ENCODE measurements around the gene TRPC1. TPM values are rescaled to one million over a fixed set of nuclear protein-coding genes. Genes with fewer than 3 reads are reported as not detected.
"Not testable (repeated sequence)": the region's sequence is repeated elsewhere in the genome, so short reads cannot be mapped to it uniquely, and the experiment has no call there.

Gene TRPC1
- total and polyA plus RNA-seq, 5 donors = 11.1 to 23.6 (median 21.1) TPM

DNA sequence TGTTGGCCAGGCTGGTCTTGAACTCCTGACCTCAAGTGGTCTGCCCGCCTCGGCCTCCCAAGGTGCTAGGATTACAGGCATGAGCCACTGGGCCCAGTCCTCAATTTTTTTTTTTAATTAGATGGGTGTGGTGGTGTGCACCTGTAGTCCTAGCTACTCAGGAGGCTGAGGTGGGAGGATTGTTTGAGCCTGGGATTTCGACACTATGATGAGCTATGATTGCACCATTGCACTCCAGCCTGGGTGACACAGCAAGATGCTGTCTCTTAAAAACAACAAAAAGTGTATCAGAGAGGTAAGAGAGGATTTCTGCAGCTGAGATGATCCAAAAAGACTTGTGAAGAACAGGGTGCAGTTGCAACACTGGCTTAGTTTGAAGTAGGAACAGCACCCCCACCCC, 9.0 kb upstream of the TRPC1 start:
- H3K9me3 ChIP-seq (ENCODE audit: control insufficient read depth, low read length); ATAC-seq; H3K4me3 ChIP-seq (ENCODE audit: low read length); H3K27me3 ChIP-seq (ENCODE audit: control insufficient read depth, insufficient read depth); DNase-seq; intact Hi-C loops (cut with DNase I); H3K27ac ChIP-seq (ENCODE audit: low read length); H3K4me1 ChIP-seq (ENCODE audit: control insufficient read depth, insufficient read depth, low read length): not testable (repeated sequence)
- 95% methylated on average over 3 of the region's 3 CpGs for WGBS

DNA sequence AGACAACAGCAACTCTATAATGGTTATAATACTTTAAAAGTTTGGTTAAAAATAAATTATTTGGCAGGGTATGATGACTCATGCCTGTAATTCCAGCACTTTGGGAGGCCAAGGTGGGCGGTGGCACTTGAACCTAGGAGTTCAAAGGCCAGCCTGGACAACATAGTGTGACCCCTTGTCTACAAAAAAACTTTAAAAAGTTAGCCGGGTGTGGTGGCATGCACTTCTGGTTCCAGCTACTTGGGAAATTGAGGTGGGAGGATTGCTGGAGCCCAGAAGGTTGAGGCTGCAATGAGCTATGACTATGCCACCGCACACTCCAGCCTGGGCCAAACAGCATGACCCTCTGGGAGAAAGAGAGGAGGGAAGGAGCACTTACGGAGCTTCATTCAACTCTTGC, 7.7 kb upstream of the TRPC1 start:
- no peaks in the 10 kb centered on the region for H3K9me3 ChIP-seq (ENCODE audit: control insufficient read depth, low read length)
- no peak overlapping the region for H3K4me3 ChIP-seq (ENCODE audit: low read length)
- no peak for ATAC-seq
- no peaks in the 10 kb centered on the region for H3K4me1 ChIP-seq (ENCODE audit: control insufficient read depth, insufficient read depth, low read length)
- H3K27me3 ChIP-seq (ENCODE audit: control insufficient read depth, insufficient read depth) = no peaks in the 10 kb centered on the region
- 88% methylated on average over 4 of the region's 4 CpGs for WGBS
- intact Hi-C loops (cut with DNase I) = no loop called here
- no peak overlapping the region for H3K27ac ChIP-seq (ENCODE audit: low read length)
- DNase-seq = no peak

DNA sequence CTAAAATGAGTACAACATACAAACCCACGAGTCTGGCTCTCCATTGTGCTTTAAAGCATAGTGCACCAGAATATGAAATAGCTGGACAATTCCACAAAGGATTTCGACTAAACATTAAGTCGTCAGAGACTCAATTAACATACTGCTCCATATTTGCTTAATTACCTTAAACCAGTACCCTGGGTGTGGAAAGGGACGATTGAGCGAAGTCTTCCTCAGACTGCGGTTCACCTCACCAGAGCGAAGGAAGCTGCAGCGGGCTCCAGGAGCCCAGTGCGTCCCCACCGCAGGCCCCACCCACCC, 218 bp upstream of the TRPC1 start:
- peak in 1 of 2 donors; percentile 21 for ATAC-seq
- H3K27ac ChIP-seq (ENCODE audit: low read length) = peak overlapping the region; percentile 18
- H3K27me3 ChIP-seq (ENCODE audit: control insufficient read depth, insufficient read depth) = no peaks in the 10 kb centered on the region
- no peaks in the 10 kb centered on the region for H3K4me1 ChIP-seq (ENCODE audit: control insufficient read depth, insufficient read depth, low read length)
- no peak for DNase-seq
- intact Hi-C loops (cut with DNase I) = no loop called here
- H3K4me3 ChIP-seq (ENCODE audit: low read length) = peak overlapping the region; percentile 85
- H3K9me3 ChIP-seq (ENCODE audit: control insufficient read depth, low read length) = no peaks in the 10 kb centered on the region
- WGBS = under 1% methylated on average over 10 of the region's 10 CpGs

DNA sequence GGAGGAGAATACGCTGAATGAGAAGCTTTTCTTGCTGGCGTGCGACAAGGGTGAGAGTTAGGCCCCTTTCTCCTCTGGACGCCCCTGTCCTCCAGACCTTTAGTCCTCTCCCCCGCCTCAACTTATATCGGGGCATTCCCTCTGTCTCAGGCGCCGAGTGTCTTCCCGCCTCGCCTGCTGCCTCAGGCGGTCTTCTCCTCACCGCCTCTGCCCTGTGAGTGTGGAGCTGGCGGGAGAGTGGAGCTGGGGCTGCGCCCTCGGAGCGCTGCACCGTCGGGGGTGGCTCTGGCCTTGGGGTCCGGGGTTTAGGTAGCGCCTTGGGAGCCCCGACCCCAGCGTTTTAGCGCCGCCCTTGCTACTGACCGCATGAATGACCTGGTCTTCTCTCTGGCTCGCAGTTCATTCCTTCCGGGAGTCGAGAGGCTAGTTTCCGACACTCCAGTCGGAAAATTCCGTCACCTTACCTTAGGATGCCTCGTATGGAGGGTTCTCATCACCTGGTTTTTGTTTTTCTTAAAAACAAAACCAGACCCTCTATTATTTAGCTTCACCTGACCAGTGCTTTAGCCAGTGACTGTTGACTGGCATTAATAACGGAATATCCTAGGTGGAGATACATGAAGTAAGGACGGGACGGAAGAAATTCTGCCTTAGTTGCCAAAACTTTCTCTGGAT, 985 bp downstream of the TRPC1 start:
- intact Hi-C loops (cut with DNase I) = no loop called here
- Histone ChIP-seq H3K27me3 (ENCODE audit: control insufficient read depth, insufficient read depth) (no peaks in the 10 kb centered on the region), H3K9me3 (ENCODE audit: control insufficient read depth, low read length) (no peaks in the 10 kb centered on the region), H3K4me3 (ENCODE audit: low read length) (peak overlapping the region; percentile 85), H3K4me1 (ENCODE audit: control insufficient read depth, insufficient read depth, low read length) (no peaks in the 10 kb centered on the region), H3K27ac (ENCODE audit: low read length) (peak overlapping the region; percentile 99)
- DNase-seq (peak; percentile 39 to 71 (median 69)), ATAC-seq (peak; percentile 62 to 73)
- 3% methylated on average over 35 of the region's 35 CpGs for WGBS

DNA sequence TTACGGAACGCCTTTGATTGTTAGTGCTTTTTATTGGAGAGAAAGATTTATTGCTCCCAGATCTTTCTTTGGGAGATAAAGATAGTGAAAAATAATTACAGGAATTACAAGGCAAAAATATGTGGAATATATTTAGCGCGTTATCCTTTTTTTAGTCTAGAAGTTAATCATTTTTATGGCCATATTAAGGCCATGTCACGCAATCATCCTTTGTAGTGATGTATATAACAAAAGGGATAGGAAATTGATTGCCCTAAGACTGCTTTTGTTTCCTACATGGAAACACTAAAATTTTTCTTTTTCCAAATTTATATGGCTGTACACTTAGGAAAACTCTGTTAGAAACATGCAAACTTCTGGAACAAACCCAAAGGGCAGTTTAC, 1.5 kb downstream of the TRPC1 start:
- Histone ChIP-seq H3K4me3 (ENCODE audit: low read length) (peak overlapping the region; percentile 85), H3K27ac (ENCODE audit: low read length) (no peak overlapping the region), H3K4me1 (ENCODE audit: control insufficient read depth, insufficient read depth, low read length) (no peaks in the 10 kb centered on the region), H3K27me3 (ENCODE audit: control insufficient read depth, insufficient read depth) (no peaks in the 10 kb centered on the region), H3K9me3 (ENCODE audit: control insufficient read depth, low read length) (no peaks in the 10 kb centered on the region)
- intact Hi-C loops (cut with DNase I) = no loop called here
- DNase-seq = no peak
- WGBS = 58% methylated on average over 5 of the region's 5 CpGs
- ATAC-seq = no peak

DNA sequence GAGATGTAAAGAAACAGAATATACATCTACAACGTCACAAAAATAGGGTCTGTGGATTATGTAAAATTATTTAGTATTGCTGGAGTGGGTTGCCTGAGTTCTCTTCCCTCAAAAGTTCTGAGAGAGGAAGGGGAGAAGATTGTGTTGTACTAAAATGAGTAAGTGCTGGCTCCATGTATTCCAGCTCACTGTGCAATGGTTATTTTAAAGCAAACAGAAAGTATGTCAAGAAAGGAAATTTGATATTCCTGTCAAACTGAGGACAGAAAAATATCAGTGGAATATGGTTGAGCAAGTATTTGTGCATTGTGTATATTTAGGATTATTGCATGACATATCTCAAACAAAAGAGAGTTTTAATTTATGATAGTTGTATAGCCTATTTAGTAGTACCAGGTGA, 2.2 kb downstream of the TRPC1 start:
- Histone ChIP-seq H3K9me3 (ENCODE audit: control insufficient read depth, low read length) (no peaks in the 10 kb centered on the region), H3K4me3 (ENCODE audit: low read length) (no peak overlapping the region), H3K27ac (ENCODE audit: low read length) (no peak overlapping the region), H3K27me3 (ENCODE audit: control insufficient read depth, insufficient read depth) (no peaks in the 10 kb centered on the region), H3K4me1 (ENCODE audit: control insufficient read depth, insufficient read depth, low read length) (no peaks in the 10 kb centered on the region)
- DNase-seq (no peak), ATAC-seq (no peak)
- 47% methylated on average over 1 of the region's 1 CpG for WGBS
- intact Hi-C loops (cut with DNase I) = no loop called here

DNA sequence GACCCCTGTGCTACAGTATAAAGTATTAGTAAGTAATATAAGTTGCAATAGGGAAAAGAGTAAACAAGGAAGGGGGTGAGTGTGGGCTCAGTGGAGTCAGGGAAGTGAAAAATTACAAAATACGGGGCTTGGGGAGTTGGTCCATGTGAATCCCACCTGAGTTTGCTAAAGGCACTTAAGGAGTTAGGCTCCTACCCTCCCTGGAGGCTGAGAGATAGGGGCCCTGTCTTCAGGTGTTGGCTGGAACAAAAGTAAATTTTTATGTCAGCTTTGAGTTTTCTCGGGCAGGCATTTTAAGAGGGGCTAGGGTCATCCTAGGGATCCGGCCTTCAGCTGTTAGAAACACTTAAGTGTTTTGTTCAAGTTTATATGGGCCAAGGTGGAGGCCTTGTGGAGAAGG, 8.2 kb downstream of the TRPC1 start:
- ATAC-seq = no peak
- WGBS = 94% methylated on average over 3 of the region's 3 CpGs
- DNase-seq = no peak
- H3K27ac ChIP-seq (ENCODE audit: low read length) = no peak overlapping the region
- no peak overlapping the region for H3K4me3 ChIP-seq (ENCODE audit: low read length)
- no peaks in the 10 kb centered on the region for H3K9me3 ChIP-seq (ENCODE audit: control insufficient read depth, low read length)
- no peaks in the 10 kb centered on the region for H3K27me3 ChIP-seq (ENCODE audit: control insufficient read depth, insufficient read depth)
- intact Hi-C loops (cut with DNase I) = no loop called here
- H3K4me1 ChIP-seq (ENCODE audit: control insufficient read depth, insufficient read depth, low read length) = no peaks in the 10 kb centered on the region

DNA sequence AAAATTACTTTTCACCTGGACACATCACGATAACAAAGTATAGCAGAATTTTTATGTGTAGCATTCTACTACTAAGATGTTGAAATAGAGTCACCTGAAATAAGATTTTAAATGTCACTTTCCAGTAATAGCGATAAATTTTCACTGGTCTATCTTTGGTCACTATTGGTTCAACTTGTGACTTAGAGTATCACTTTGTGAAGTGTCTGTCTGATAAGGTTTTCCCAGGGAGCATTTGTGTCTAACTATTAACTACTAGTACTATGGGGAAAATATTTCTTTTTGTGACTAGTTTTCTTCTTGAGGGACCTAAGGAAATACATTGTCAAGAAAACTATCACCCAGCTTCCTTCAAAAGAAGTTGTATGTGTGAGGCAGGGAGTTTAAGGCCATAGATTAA, 11.0 kb downstream of the TRPC1 start:
- DNase-seq (no peak), ATAC-seq (peak in 1 of 2 donors; percentile 53)
- intact Hi-C loops (cut with DNase I) = no loop called here
- Histone ChIP-seq H3K27ac (ENCODE audit: low read length) (no peak overlapping the region), H3K4me1 (ENCODE audit: control insufficient read depth, insufficient read depth, low read length) (no peaks in the 10 kb centered on the region), H3K27me3 (ENCODE audit: control insufficient read depth, insufficient read depth) (no peaks in the 10 kb centered on the region), H3K9me3 (ENCODE audit: control insufficient read depth, low read length) (no peaks in the 10 kb centered on the region), H3K4me3 (ENCODE audit: low read length) (no peak overlapping the region)
- 82% methylated on average over 2 of the region's 2 CpGs for WGBS

DNA sequence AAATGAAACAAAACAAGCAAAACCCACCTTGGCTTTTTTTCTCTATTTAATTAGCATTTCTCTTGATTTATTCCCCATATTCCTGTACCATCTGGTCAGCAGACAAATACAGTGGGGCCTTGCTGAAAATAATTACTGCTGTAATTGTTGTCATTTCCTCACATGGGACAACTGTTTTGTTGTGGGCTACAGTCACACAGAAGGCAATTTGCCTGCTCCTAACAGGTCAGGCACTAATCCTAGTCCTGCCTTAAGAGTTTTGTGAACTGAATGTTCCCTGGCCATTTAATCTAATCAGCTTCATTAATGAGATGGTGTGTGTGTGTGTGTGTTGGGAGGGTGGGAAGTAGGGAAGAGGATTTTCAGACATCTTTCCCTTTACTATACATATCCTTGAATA, 11.6 kb downstream of the TRPC1 start:
- intact Hi-C loops (cut with DNase I) = no loop called here
- ATAC-seq (peak; percentile 78 to 89), DNase-seq (no peak)
- Histone ChIP-seq H3K9me3 (ENCODE audit: control insufficient read depth, low read length) (no peaks in the 10 kb centered on the region), H3K27me3 (ENCODE audit: control insufficient read depth, insufficient read depth) (no peaks in the 10 kb centered on the region), H3K4me1 (ENCODE audit: control insufficient read depth, insufficient read depth, low read length) (no peaks in the 10 kb centered on the region), H3K4me3 (ENCODE audit: low read length) (no peak overlapping the region), H3K27ac (ENCODE audit: low read length) (no peak overlapping the region)

DNA sequence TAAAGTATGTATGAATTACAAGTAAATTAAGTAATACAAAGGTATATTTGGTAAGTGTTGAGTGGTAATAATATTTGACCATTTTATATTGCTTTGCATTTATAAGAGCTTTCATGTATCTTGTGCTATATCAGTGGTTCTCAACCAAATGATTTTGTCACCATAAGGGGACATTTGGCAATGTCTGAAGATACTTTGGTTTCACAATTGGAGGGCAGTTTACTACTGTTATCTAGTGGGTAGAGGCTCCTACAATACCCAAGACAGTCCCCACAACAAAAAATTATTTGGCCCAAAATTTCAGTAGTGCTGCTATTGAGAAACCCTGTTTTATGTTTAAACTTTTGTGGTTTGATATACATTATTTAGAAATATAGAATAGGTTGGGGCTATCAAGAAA, 14.6 kb downstream of the TRPC1 start:
- Histone ChIP-seq H3K4me3 (ENCODE audit: low read length) (no peak overlapping the region), H3K27me3 (ENCODE audit: control insufficient read depth, insufficient read depth) (no peaks in the 10 kb centered on the region), H3K9me3 (ENCODE audit: control insufficient read depth, low read length) (no peaks in the 10 kb centered on the region), H3K27ac (ENCODE audit: low read length) (no peak overlapping the region), H3K4me1 (ENCODE audit: control insufficient read depth, insufficient read depth, low read length) (no peaks in the 10 kb centered on the region)
- intact Hi-C loops (cut with DNase I) = no loop called here
- ATAC-seq (no peak), DNase-seq (no peak)

DNA sequence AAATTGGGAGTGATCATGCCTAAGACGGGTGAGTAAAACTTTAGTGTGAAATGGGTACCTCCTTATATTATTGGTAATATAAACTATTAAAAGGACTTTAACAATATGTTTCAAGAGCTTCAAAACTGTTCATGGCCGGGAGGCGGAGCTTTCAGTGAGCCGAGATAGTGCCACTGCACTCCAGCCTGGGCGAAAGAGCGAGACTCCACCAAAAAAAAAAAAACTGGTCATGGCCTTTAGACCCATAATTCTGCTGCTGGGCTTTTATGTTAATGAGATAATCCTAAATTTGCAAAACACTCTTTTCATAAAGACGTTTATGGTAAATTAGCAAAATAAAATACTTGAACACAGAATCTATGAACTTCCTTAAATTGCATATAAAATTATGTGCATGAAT, 22.8 kb downstream of the TRPC1 start:
- 95% methylated on average over 7 of the region's 7 CpGs for WGBS
- intact Hi-C loops (cut with DNase I) = no loop called here
- no peak for DNase-seq
- Histone ChIP-seq H3K27ac (ENCODE audit: low read length) (no peak overlapping the region), H3K27me3 (ENCODE audit: control insufficient read depth, insufficient read depth) (no peaks in the 10 kb centered on the region), H3K4me3 (ENCODE audit: low read length) (no peak overlapping the region), H3K9me3 (ENCODE audit: control insufficient read depth, low read length) (no peaks in the 10 kb centered on the region), H3K4me1 (ENCODE audit: control insufficient read depth, insufficient read depth, low read length) (no peaks in the 10 kb centered on the region)
- ATAC-seq = no peak

DNA sequence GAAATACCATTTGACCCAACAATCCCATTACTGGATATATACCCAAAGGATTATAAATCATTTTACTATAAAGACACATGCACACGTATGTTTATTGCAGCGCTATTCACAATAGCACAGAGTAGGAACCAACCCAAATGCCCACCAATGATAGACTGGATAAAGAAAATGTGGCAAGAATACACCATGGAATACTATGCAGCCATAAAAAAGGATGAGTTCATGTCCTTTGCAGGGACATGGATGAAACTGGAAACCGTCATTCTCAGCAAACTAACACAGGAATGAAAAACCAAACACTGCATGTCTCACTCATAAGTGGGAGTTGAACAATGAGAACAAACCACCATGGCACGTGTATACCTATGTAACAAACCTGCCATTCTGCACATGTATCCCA, 26.7 kb downstream of the TRPC1 start:
- DNase-seq; ATAC-seq; H3K4me1 ChIP-seq (ENCODE audit: control insufficient read depth, insufficient read depth, low read length); H3K27ac ChIP-seq (ENCODE audit: low read length); H3K4me3 ChIP-seq (ENCODE audit: low read length); H3K27me3 ChIP-seq (ENCODE audit: control insufficient read depth, insufficient read depth); intact Hi-C loops (cut with DNase I); H3K9me3 ChIP-seq (ENCODE audit: control insufficient read depth, low read length): not testable (repeated sequence)
- WGBS = 95% methylated on average over 4 of the region's 4 CpGs

Data from right cardiac atrium (tissue), 5 donors.